GM23338 (cell line): ENCODE measurements around the gene CIAO3. TPM values are rescaled to one million over a fixed set of nuclear protein-coding genes. Genes with fewer than 3 reads are reported as not detected.
"Not testable (repeated sequence)": the region's sequence is repeated elsewhere in the genome, so short reads cannot be mapped to it uniquely, and the experiment has no call there.

ENCODE experiments used
- ATAC-seq: fragments of 200-7000 bp; cut with Tn5 transposase; 3 replicates; pipeline ENCODE4 v1.9.1; 2020
- DNase-seq: peaks from one replicate; pipeline ENCODE4 v3.0.0-alpha.2; 2015; ENCODE audit warnings: low spot score
- H2AFZ ChIP-seq: fragments of 200-600 bp; sonication (generic); 2 replicates; pipeline ENCODE4 v1.8.0; 2016; ENCODE audit warnings: antibody characterized with exemption, mild to moderate bottlenecking, moderate library complexity
- H3F3A ChIP-seq: fragments of 200-600 bp; sonication (generic); replicated peaks from 2 replicates; pipeline ENCODE4 v1.8.0; 2017; ENCODE audit warnings: antibody characterized with exemption, mixed run types, low read depth
- H3K27ac ChIP-seq: fragments of 200-600 bp; sonication (generic); 2 replicates; pipeline ENCODE4 v1.6.1; 2016; ENCODE audit warnings: low read depth
- H3K27me3 ChIP-seq: fragments of 200-600 bp; sonication (generic); 2 replicates; pipeline ENCODE4 v1.8.0; 2016; ENCODE audit warnings: mild to moderate bottlenecking, mixed run types, moderate library complexity; ENCODE audit not compliant: insufficient read depth
- H3K36me3 ChIP-seq: fragments of 200-600 bp; sonication (generic); 2 replicates; pipeline ENCODE4 v1.8.0; 2016; ENCODE audit warnings: mild to moderate bottlenecking; ENCODE audit not compliant: insufficient read depth
- H3K4me1 ChIP-seq: fragments of 200-600 bp; sonication (generic); 2 replicates; pipeline ENCODE4 v1.8.0; 2016; ENCODE audit warnings: mild to moderate bottlenecking, moderate library complexity; ENCODE audit not compliant: insufficient read depth
- H3K4me2 ChIP-seq: fragments of 200-600 bp; sonication (generic); 2 replicates; pipeline ENCODE4 v1.7.1; 2017; ENCODE audit warnings: mixed run types
- H3K4me3 ChIP-seq: fragments of 200-600 bp; sonication (generic); 2 replicates; pipeline ENCODE4 v1.6.1; 2016; ENCODE audit warnings: mixed run types
- H3K79me2 ChIP-seq: fragments of 200-600 bp; sonication (generic); replicated peaks from 2 replicates; pipeline ENCODE4 v1.8.0; 2017; ENCODE audit warnings: mild to moderate bottlenecking; ENCODE audit not compliant: insufficient read depth
- H3K9me2 ChIP-seq: fragments of 200-600 bp; sonication (generic); 2 replicates; pipeline ENCODE4 v1.8.0; 2017; ENCODE audit not compliant: insufficient read depth
- H4K20me1 ChIP-seq: fragments of 200-600 bp; sonication (generic); replicated peaks from 2 replicates; pipeline ENCODE4 v1.8.0; 2017; ENCODE audit warnings: mild to moderate bottlenecking; ENCODE audit not compliant: insufficient read depth
- H3K27ac Mint-ChIP-seq: 2 replicates; pipeline ENCODE4 v1.8.0; 2020; ENCODE audit warnings: inconsistent platforms, mild to moderate bottlenecking, moderate library complexity, mixed read lengths
- H3K27me3 Mint-ChIP-seq: 3 replicates; pipeline ENCODE4 v1.8.0; 2022; ENCODE audit warnings: low read depth, mild to moderate bottlenecking, moderate library complexity, mixed read lengths, inconsistent platforms; ENCODE audit not compliant: insufficient read depth, poor library complexity
- H3K36me3 Mint-ChIP-seq: 3 replicates; pipeline ENCODE4 v1.8.0; 2021; ENCODE audit warnings: low read depth, mild to moderate bottlenecking, inconsistent platforms, moderate library complexity, mixed read lengths
- H3K4me1 Mint-ChIP-seq: 3 replicates; pipeline ENCODE4 v1.8.0; 2020; ENCODE audit warnings: mild to moderate bottlenecking, inconsistent platforms, mixed read lengths
- H3K4me3 Mint-ChIP-seq: 3 replicates; pipeline ENCODE4 v1.8.0; 2021; ENCODE audit warnings: moderate library complexity, mild to moderate bottlenecking, inconsistent platforms, mixed read lengths
- H3K9me3 Mint-ChIP-seq: 3 replicates; pipeline ENCODE4 v1.8.0; 2020; ENCODE audit warnings: moderate library complexity, mild to moderate bottlenecking, inconsistent platforms, mixed read lengths
- EZH2 ChIP-seq: fragments of 200-600 bp; sonication (generic); IDR thresholded peaks from one replicate; pipeline ENCODE4 v1.8.0; 2017; ENCODE audit warnings: antibody characterized with exemption, mild to moderate bottlenecking, low read depth; ENCODE audit not compliant: unreplicated experiment
- EZH2phosphoT487 ChIP-seq: fragments of 200-600 bp; sonication (generic); IDR thresholded peaks from one replicate; pipeline ENCODE4 v1.8.1; 2018; ENCODE audit warnings: antibody characterized with exemption; ENCODE audit not compliant: unreplicated experiment
- JUNB ChIP-seq: IDR thresholded peaks from one replicate; pipeline ENCODE4 v1.6.1; 2016; ENCODE audit warnings: antibody characterized with exemption; ENCODE audit not compliant: unreplicated experiment
- POLR2AphosphoS5 ChIP-seq: IDR thresholded peaks from 2 replicates; pipeline ENCODE4 v1.6.1; 2016; ENCODE audit warnings: antibody characterized with exemption, low read depth
- STAT1 ChIP-seq: IDR thresholded peaks from one replicate; pipeline ENCODE4 v1.6.1; 2016; ENCODE audit warnings: antibody characterized with exemption; ENCODE audit not compliant: unreplicated experiment
- ZNF331 ChIP-seq: fragments of 250-450 bp; sonication (Bioruptor Pico); IDR thresholded peaks from 2 replicates; pipeline ENCODE4 v1.5.0; 2020; ENCODE audit warnings: low read depth, mild to moderate bottlenecking, moderate library complexity
- polyA plus RNA-seq: library from polyadenylated mRNA; unstranded; fragments of >200 nt; fragmentation: Nextera tagmentation; extraction: Ambion mirVana; gene quantifications from 2 replicates; pipeline ENCODE4 v1.2.1, GENCODE V29; 2016
- total RNA-seq: library from RNA; depleted of rRNA; stranded (reverse); fragments of >200 nt; shearing (Covaris generic); gene quantifications from 2 replicates; pipeline ENCODE4 v1.2.3, GENCODE V29; 2014
- TF ChIP-seq, protein P1 (sequence below): fragments of 250-450 bp; sonication (Bioruptor Pico); IDR thresholded peaks from 2 replicates; pipeline ENCODE4 v1.5.0; 2020; ENCODE audit warnings: mild to moderate bottlenecking, moderate library complexity

The CIAO3 gene
- total and polyA plus RNA-seq, 2 experiments from 2014 or later = 13.0 to 42.3 TPM

GRCh38 chr16:692356-693108 lies 48.3 kb downstream of the CIAO3 start:
- no peaks in the 10 kb centered on the region; the same call in 1 of the 2 replicates for H4K20me1 ChIP-seq
- no peaks in the 10 kb centered on the region; the same call in 1 of the 2 replicates for H3K4me1 ChIP-seq
- Mint-ChIP-seq H3K9me3 (no peaks in the 10 kb centered on the region; the same call in 1 of the 3 replicates), H3K4me3 (peak overlapping the region; percentile 4; the same call in 1 of the 3 replicates), H3K4me1 (peaks cover 3% of the 10 kb centered on the region; the same call in 2 of the 3 replicates), H3K27me3 (peaks cover 39% of the 10 kb centered on the region), H3K36me3 (peaks cover 2% of the 10 kb centered on the region; the same call in 1 of the 3 replicates), H3K27ac (no peak overlapping the region)
- H3K27me3 ChIP-seq = peaks cover 57% of the 10 kb centered on the region
- H2AFZ ChIP-seq = no peak overlapping the region
- H3F3A ChIP-seq = 0 out of 2 replicates have a peak, but pooled peaks cover 3% of the 10 kb centered on the region
- no peak overlapping the region for H3K4me3 ChIP-seq
- no peak for TF ChIP-seq POLR2AphosphoS5
- TF ChIP-seq STAT1 = no peak
- no peak for TF ChIP-seq EZH2phosphoT487
- ATAC-seq = no peak
- no peaks in the 10 kb centered on the region; the same call in 1 of the 2 replicates for H3K79me2 ChIP-seq
- no peak for DNase-seq
- no peak overlapping the region for H3K4me2 ChIP-seq
- H3K27ac ChIP-seq = no peak overlapping the region
- H3K9me2 ChIP-seq = no peaks in the 10 kb centered on the region
- no peaks in the 10 kb centered on the region for H3K36me3 ChIP-seq

DNA sequence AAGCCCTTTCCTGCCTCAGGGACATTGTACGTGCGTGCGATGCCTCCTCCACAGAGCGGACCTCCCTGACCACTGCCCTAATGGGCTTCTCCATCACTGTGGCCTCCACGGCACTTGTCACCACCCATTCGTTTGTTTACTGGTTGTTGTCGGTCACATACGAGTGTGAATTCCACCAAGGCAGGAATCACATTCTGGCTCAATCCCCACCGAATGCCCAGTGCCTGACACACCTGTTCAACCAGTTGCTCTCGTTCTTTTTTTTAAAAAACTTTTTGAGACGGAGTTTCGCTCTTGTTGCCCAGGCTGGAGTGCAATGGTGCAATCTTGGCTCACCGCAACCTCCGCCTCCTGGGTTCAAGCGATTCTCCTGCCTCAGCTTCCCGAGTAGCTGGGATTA lies 49.6 kb downstream of the CIAO3 start:
- not testable (repeated sequence) for H4K20me1 ChIP-seq, H3F3A ChIP-seq, H3K9me2 ChIP-seq, H3K36me3 Mint-ChIP-seq, H3K4me2 ChIP-seq, DNase-seq, H3K36me3 ChIP-seq, ATAC-seq, H3K9me3 Mint-ChIP-seq, H3K4me1 Mint-ChIP-seq, H3K27ac Mint-ChIP-seq, H3K27ac ChIP-seq, H2AFZ ChIP-seq, H3K4me3 ChIP-seq, H3K79me2 ChIP-seq, H3K4me1 ChIP-seq
- Mint-ChIP-seq H3K4me3 (peak overlapping the region; percentile 87; the same call in 1 of the 3 replicates), H3K27me3 (peaks cover 34% of the 10 kb centered on the region)
- H3K27me3 ChIP-seq = peaks cover 52% of the 10 kb centered on the region

- peak overlapping the region; percentile 95 for H3K4me3 ChIP-seq
- no peaks in the 10 kb centered on the region for H4K20me1 ChIP-seq
- H3K36me3 ChIP-seq = no peaks in the 10 kb centered on the region
- Mint-ChIP-seq H3K9me3 (no peaks in the 10 kb centered on the region; the same call in 1 of the 3 replicates), H3K27ac (peak overlapping the region; percentile 82; the same call in 1 of the 2 replicates), H3K27me3 (peaks cover 22% of the 10 kb centered on the region), H3K36me3 (peaks cover 10% of the 10 kb centered on the region), H3K4me3 (peak overlapping the region; percentile 87), H3K4me1 (no peaks in the 10 kb centered on the region; the same call in 1 of the 3 replicates)
- no peak overlapping the region for H2AFZ ChIP-seq
- H3K79me2 ChIP-seq = no peaks in the 10 kb centered on the region; the same call in 1 of the 2 replicates
- no peak overlapping the region for H3K27ac ChIP-seq
- no peaks in the 10 kb centered on the region for H3K4me1 ChIP-seq
- H3K9me2 ChIP-seq = no peaks in the 10 kb centered on the region
- no peak for ATAC-seq
- peak overlapping the region; percentile 99 for H3K4me2 ChIP-seq
- 0 out of 2 replicates have a peak, but pooled peaks cover 3% of the 10 kb centered on the region for H3F3A ChIP-seq
- no peak for DNase-seq
- peaks cover 37% of the 10 kb centered on the region for H3K27me3 ChIP-seq
- TF ChIP-seq EZH2phosphoT487 = no peak
- no peak for TF ChIP-seq EZH2
- no peak for TF ChIP-seq JUNB
- TF ChIP-seq, protein P1, sequence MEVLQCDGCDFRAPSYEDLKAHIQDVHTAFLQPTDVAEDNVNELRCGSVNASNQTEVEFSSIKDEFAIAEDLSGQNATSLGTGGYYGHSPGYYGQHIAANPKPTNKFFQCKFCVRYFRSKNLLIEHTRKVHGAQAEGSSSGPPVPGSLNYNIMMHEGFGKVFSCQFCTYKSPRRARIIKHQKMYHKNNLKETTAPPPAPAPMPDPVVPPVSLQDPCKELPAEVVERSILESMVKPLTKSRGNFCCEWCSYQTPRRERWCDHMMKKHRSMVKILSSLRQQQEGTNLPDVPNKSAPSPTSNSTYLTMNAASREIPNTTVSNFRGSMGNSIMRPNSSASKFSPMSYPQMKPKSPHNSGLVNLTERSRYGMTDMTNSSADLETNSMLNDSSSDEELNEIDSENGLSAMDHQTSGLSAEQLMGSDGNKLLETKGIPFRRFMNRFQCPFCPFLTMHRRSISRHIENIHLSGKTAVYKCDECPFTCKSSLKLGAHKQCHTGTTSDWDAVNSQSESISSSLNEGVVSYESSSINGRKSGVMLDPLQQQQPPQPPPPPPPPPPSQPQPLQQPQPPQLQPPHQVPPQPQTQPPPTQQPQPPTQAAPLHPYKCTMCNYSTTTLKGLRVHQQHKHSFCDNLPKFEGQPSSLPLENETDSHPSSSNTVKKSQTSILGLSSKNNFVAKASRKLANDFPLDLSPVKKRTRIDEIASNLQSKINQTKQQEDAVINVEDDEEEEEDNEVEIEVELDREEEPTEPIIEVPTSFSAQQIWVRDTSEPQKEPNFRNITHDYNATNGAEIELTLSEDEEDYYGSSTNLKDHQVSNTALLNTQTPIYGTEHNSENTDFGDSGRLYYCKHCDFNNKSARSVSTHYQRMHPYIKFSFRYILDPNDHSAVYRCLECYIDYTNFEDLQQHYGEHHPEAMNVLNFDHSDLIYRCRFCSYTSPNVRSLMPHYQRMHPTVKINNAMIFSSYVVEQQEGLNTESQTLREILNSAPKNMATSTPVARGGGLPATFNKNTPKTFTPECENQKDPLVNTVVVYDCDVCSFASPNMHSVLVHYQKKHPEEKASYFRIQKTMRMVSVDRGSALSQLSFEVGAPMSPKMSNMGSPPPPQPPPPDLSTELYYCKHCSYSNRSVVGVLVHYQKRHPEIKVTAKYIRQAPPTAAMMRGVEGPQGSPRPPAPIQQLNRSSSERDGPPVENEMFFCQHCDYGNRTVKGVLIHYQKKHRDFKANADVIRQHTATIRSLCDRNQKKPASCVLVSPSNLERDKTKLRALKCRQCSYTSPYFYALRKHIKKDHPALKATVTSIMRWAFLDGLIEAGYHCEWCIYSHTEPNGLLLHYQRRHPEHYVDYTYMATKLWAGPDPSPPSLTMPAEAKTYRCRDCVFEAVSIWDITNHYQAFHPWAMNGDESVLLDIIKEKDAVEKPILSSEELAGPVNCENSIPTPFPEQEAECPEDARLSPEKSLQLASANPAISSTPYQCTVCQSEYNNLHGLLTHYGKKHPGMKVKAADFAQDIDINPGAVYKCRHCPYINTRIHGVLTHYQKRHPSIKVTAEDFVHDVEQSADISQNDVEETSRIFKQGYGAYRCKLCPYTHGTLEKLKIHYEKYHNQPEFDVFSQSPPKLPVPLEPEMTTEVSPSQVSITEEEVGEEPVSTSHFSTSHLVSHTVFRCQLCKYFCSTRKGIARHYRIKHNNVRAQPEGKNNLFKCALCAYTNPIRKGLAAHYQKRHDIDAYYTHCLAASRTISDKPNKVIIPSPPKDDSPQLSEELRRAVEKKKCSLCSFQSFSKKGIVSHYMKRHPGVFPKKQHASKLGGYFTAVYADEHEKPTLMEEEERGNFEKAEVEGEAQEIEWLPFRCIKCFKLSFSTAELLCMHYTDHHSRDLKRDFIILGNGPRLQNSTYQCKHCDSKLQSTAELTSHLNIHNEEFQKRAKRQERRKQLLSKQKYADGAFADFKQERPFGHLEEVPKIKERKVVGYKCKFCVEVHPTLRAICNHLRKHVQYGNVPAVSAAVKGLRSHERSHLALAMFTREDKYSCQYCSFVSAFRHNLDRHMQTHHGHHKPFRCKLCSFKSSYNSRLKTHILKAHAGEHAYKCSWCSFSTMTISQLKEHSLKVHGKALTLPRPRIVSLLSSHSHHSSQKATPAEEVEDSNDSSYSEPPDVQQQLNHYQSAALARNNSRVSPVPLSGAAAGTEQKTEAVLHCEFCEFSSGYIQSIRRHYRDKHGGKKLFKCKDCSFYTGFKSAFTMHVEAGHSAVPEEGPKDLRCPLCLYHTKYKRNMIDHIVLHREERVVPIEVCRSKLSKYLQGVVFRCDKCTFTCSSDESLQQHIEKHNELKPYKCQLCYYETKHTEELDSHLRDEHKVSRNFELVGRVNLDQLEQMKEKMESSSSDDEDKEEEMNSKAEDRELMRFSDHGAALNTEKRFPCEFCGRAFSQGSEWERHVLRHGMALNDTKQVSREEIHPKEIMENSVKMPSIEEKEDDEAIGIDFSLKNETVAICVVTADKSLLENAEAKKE (CRISPR knock-in tag) = no peak
- TF ChIP-seq ZNF331 (CRISPR knock-in tag) = no peak
Observed at GRCh38 chr16:689175-689897, 51.5 kb downstream of the CIAO3 start.
